ENCODE results near the gene TCEAL1.
"Not testable (repeated sequence)": the region's sequence is repeated elsewhere in the genome, so short reads cannot be mapped to it uniquely, and the experiment has no call there.

Gene TCEAL1

DNA sequence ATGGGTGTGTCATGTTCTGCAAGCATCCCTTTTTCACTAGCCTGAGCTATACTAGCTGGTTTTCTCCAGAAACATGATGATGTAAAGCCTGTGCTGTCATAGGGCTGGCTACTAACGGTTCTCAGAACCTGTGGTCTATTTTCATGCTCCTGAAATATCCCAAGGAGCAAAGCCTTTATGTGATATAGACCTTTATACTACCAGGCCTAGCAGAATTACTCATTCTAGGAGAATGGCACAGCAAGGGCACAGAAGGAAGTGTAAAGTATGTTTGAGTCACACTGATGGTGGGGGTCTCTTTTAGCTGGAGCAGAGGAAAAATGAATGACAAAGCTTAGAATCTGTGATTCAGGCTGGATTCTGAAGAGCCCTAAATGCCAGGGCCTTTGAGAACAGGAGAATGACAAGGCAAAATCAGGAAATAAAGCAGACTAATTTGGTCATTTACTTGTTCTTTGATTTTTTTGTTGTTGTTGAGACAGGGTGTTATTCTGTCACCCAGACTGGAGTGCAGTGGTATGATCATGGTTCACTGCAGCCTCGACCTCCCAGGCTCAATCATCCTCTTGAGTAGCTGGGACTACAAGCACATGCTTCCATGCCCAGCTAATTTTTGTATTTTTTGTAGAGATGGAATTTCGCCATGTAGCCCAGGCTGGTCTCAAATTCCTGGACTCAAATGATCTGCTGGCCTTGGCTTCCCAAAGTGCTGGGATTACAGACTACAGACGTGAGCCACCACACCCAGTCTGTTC, 11.8 kb downstream of the TCEAL1 start:
- DNase-seq (ENCODE audit: insufficient read length): no peak
- TF ChIP-seq POLR2AphosphoS5 (IDR thresholded peaks at IDR 0.05; ENCODE audit: low read depth, low read length) (no peak), POLR2A (IDR thresholded peaks at IDR 0.05; ENCODE audit: low read depth, low read length) (no peak), TAF1 (IDR thresholded peaks at IDR 0.05; ENCODE audit: borderline replicate concordance, low read depth, low read length) (no peak)
- no peak for FAIRE-seq

DNA sequence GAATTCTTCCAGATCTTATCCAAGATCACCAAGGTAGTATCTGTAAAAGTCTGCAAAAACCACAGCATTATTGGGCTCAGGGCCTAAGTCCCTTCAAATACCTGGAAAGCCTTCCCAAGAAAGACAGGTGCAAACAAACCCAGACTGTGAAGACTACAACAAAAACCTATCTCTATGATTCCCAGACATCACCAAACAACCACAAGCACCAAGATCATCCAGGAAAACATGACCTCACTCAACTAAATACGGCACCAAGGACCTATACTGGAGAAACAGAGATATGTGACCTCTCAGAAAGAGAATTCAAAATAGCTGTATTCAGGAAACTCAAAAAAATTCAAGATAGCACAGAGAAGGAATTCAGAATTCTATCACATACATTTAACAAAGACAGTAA, 15.3 kb downstream of the TCEAL1 start:
- TF ChIP-seq POLR2AphosphoS5 (IDR thresholded peaks at IDR 0.05; ENCODE audit: low read depth, low read length) (no peak), TAF1 (IDR thresholded peaks at IDR 0.05; ENCODE audit: borderline replicate concordance, low read depth, low read length) (no peak), POLR2A (IDR thresholded peaks at IDR 0.05; ENCODE audit: low read depth, low read length) (no peak)
- DNase-seq (ENCODE audit: insufficient read length) (no peak), FAIRE-seq (no peak)

DNA sequence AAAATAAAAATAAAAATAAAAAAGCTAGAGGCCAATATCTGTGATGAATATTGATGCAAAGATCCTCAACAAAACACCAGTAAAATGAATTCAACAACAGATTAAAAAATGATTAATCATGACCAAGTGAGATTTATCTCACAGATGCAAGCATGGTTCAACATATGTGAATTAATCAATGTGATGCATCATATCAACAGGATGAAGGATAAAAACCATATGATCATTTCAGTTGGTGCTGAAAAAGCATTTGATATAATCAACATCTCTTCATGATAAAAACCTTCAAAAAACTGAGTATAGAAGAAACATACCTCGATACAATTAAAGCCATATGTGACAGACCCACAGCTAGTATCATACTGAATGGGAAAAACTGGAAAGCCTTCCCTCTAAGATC, 18.9 kb downstream of the TCEAL1 start:
- FAIRE-seq: no peak

DNA sequence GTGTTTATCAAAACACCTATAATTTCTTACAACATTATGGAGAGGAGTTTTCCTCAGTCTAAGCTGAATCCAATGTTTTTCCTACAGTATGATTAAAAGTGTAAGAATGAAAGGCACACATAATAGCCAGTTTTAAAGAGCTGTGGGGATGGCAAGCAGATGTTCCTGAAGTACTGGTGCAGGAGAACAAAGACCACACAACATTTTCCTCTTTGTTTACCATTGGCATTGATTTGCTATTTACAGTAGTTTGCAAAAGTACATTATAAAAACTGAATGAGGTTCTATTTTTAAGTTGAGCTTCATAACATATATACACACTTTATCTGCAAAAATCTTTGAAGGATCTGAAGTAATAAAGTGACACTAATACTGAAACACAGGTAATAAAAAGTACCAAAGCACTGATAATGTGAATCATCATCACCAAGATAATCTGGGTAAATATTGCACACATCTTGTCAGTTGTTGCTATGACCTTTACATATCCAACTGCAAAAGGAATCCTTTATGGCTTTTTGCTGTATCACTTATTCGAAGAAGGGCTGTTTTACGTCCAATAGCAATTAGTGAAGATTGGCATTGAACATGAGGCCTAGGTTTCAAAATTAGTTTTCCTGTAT, 22.5 kb downstream of the TCEAL1 start:
- TF ChIP-seq POLR2AphosphoS5 (IDR thresholded peaks at IDR 0.05; ENCODE audit: low read depth, low read length) (no peak), TAF1 (IDR thresholded peaks at IDR 0.05; ENCODE audit: borderline replicate concordance, low read depth, low read length) (no peak), POLR2A (IDR thresholded peaks at IDR 0.05; ENCODE audit: low read depth, low read length) (no peak)
- FAIRE-seq: no peak

More for the DNA sequence above, 18.9 kb downstream of the TCEAL1 start:
- TF ChIP-seq POLR2A (IDR thresholded peaks at IDR 0.05; ENCODE audit: low read depth, low read length): no peak
- TF ChIP-seq TAF1 (IDR thresholded peaks at IDR 0.05; ENCODE audit: borderline replicate concordance, low read depth, low read length): no peak
- no peak for TF ChIP-seq POLR2AphosphoS5 (IDR thresholded peaks at IDR 0.05; ENCODE audit: low read depth, low read length)
- no peak for DNase-seq (ENCODE audit: insufficient read length)

DNA sequence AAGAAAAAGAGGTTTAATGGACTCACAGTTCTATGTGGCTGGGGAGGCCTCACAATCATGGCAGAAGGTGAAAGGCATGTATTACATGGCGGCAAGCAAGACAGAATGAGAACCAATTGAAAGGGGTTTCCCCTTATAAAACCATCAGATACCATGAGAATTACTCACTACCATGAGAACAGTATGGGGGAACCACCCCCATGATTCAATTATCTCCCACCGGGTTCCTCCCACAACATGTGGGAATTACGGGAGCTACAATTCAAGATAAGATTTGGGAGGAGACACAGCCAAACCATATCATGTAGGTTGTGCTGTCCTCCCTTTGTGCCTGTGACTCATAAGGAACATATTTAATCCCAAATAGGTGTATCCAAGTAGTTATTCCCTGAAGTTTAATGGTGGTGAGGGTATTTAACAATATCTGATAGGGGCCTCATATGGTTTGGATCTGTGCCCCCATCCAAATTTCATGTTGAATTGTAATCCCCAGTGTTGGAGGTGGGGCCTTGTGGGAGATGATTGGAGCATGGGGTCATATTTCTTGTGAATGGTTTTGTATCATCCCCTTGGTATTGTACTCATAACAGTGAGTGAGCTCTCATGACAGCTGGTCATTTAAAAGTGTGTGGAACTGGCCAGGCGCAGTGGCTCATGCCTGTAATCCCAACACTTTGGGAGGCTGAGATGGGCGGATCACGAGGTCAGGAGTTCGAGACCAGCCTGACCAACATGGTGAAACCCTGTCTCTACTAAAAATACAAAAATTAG, 26.6 kb downstream of the TCEAL1 start:
- not testable (repeated sequence) for DNase-seq (ENCODE audit: insufficient read length); FAIRE-seq

More for the DNA sequence above, 22.5 kb downstream of the TCEAL1 start:
- DNase-seq (ENCODE audit: insufficient read length): no peak

DNA sequence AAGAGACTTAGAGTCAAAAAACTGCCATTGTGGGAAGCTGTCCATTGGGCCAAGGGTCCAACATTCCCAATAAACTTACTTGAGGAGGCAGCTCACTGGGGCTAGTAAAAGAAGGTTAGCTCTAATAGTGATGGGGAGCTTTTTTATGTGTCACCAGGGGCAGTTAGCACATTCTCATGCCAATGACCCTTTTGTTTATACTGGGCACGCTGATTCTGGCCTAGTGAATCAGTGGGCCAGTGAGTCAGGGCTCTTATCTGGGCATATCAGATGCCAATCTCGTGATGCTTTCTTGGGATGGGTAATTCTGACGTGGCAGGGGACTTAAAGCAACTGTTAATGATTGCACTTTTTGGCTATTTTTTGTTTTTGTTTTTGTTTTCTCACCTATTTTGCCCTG, 27.8 kb downstream of the TCEAL1 start:
- no peak for FAIRE-seq
- no peak for DNase-seq (ENCODE audit: insufficient read length)
- TF ChIP-seq POLR2A (IDR thresholded peaks at IDR 0.05; ENCODE audit: low read depth, low read length) (no peak), TAF1 (IDR thresholded peaks at IDR 0.05; ENCODE audit: borderline replicate concordance, low read depth, low read length) (no peak), POLR2AphosphoS5 (IDR thresholded peaks at IDR 0.05; ENCODE audit: low read depth, low read length) (no peak)

DNA sequence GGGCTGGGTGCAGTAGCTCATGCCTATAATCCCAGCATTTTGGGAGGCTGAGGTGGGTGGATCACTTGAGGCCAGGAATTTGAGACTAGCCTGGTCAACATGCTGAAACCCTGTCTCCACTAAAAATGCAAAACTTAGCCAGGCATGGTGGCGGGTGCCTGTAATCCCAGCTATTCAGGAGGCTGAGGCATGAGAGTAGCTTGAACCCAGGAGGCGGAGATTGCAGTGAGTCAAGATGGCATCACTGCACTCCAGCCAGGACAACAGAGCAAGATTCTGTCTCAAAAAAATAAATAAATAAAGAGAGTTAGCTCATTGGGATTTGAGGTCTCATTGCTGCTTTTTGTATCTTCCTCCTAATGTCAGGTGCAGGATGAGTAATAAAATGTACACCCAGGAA, 28.3 kb downstream of the TCEAL1 start:
- not testable (repeated sequence) for FAIRE-seq

DNA sequence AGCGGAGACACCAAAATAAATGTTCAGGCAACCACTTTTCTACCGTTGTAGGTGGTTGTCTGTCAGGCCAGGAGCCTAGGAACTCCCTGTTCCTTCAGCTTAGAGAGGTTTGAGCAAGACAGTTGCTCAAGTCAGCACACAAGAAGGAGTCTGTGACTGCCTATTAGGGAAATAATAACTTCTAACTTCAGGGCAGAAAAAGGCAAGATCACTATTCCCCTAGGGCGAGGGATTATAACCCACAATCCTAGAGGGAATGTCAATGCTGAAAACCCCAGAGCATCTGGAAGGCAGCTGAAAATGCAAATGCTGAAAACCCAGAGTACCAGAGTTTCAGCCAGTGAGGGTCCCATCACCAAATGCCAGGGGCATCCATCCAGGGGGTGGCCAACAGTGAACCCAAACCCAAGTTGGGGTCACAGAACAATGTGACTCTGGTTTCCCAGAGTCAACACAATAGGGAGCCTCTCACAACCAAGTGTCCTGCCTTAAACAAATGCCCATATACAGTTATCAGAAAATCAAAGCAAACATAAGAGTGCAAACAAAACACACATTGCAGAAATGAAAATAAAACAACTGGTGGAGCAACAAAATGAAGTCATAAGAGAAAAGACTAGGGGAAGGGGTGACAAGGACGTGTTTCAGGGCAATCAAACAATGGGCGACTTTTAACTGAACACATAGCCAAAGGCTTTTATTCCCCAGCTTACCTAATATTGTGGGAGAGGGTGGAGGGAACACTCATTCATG, 30.1 kb downstream of the TCEAL1 start:
- TF ChIP-seq POLR2A (IDR thresholded peaks at IDR 0.05; ENCODE audit: low read depth, low read length) (no peak), TAF1 (IDR thresholded peaks at IDR 0.05; ENCODE audit: borderline replicate concordance, low read depth, low read length) (no peak), POLR2AphosphoS5 (IDR thresholded peaks at IDR 0.05; ENCODE audit: low read depth, low read length) (no peak)
- no peak for FAIRE-seq
- DNase-seq (ENCODE audit: insufficient read length): no peak

More for the DNA sequence above, 28.3 kb downstream of the TCEAL1 start:
- not testable (repeated sequence) for DNase-seq (ENCODE audit: insufficient read length)

DNA sequence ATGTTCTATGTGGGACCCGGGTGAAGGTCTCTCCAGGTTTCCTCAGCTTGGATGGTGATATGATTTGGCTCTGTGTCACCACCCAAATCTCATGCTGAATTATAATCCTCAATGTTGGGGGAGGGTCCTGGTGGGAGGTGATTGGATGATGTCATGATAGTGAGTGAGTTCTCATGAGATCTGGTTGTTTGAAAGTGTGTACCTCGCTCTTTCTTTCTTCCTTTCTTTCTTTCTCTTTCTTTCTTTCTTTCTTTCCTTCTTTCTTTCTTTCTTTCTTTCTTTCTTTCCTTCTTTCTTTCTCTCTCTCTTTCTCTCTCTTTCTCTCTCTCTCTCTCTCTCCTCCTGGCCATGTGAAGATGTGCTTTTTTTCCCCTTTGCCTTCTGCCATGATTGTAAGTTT, 30.7 kb downstream of the TCEAL1 start:
- FAIRE-seq; DNase-seq (ENCODE audit: insufficient read length): not testable (repeated sequence)

DNA sequence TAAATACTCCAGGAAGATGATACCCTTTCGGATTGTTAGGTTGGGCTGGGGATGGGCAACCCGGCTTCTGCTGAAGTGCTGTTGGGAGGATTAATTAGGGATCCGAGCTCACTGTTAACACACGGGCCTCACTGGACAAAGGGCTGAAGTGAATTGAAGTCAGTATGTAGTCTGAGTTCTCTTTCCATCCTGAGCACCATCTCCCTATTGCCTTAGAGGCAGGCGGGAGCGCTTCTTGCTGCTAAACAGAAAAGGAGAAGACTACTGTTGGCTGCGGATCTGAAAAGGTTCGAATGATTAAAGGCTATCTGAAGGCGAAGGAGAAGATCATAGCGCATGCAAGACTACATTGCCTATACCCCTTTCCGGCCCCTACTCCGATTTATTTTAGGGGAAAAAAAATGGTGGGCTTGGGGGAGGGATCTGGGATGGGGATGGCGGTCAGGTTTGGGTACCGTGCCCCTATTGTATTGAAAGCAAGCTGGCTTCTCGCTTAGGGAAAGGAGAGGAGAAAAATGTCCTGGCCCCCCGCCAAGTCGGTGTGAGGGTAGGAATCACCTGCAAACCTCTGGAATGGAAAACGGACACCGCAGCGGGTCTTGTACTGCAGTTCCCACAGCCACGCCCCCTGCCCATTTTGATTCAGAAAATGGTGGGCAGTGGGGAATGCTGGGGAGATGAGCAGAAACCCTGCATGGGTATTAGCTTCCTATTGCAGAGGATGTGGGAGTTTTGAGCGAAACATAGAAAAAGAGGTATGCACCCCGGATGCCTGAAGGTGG, 35.4 kb downstream of the TCEAL1 start:
- no peak for FAIRE-seq

More for the DNA sequence above, 35.4 kb downstream of the TCEAL1 start:
- DNase-seq (ENCODE audit: insufficient read length): no peak
- TF ChIP-seq POLR2A (IDR thresholded peaks at IDR 0.05; ENCODE audit: low read depth, low read length) (no peak), POLR2AphosphoS5 (IDR thresholded peaks at IDR 0.05; ENCODE audit: low read depth, low read length) (no peak), TAF1 (IDR thresholded peaks at IDR 0.05; ENCODE audit: borderline replicate concordance, low read depth, low read length) (no peak)
